ENCODE data around the gene ZNF608. TPM values are rescaled to one million over a fixed set of nuclear protein-coding genes. Genes with fewer than 3 reads are reported as not detected.

Gene ZNF608, protein sequence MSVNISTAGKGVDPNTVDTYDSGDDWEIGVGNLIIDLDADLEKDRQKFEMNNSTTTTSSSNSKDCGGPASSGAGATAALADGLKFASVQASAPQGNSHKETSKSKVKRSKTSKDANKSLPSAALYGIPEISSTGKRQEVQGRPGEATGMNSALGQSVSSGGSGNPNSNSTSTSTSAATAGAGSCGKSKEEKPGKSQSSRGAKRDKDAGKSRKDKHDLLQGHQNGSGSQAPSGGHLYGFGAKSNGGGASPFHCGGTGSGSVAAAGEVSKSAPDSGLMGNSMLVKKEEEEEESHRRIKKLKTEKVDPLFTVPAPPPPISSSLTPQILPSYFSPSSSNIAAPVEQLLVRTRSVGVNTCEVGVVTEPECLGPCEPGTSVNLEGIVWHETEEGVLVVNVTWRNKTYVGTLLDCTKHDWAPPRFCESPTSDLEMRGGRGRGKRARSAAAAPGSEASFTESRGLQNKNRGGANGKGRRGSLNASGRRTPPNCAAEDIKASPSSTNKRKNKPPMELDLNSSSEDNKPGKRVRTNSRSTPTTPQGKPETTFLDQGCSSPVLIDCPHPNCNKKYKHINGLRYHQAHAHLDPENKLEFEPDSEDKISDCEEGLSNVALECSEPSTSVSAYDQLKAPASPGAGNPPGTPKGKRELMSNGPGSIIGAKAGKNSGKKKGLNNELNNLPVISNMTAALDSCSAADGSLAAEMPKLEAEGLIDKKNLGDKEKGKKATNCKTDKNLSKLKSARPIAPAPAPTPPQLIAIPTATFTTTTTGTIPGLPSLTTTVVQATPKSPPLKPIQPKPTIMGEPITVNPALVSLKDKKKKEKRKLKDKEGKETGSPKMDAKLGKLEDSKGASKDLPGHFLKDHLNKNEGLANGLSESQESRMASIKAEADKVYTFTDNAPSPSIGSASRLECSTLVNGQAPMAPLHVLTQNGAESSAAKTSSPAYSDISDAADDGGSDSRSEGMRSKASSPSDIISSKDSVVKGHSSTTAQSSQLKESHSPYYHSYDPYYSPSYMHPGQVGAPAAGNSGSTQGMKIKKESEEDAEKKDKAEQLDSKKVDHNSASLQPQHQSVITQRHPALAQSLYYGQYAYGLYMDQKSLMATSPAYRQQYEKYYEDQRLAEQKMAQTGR (N-terminal part only)
- total RNA-seq: 10 to 100 TPM in 6 of 9 donors, 1 to 10 TPM in 3; 8.5 to 26.7 (median 14.2) TPM
- polyA plus RNA-seq: 1 to 10 TPM; 3.3 to 5.3 TPM
- long read RNA-seq, donor 1, partial matches to known transcripts: 1 of 1 reads
- long read RNA-seq, donor 1, other reads (novel, unspliced or antisense): 0 of 1 reads
- long read RNA-seq, donor 2, partial matches to known transcripts: 1 of 6 reads
- long read RNA-seq, donor 2, other reads (novel, unspliced or antisense): 4 of 6 reads
- long read RNA-seq, donor 3, partial matches to known transcripts: 3 of 3 reads
- long read RNA-seq, donor 3, other reads (novel, unspliced or antisense): 0 of 3 reads

DNA sequence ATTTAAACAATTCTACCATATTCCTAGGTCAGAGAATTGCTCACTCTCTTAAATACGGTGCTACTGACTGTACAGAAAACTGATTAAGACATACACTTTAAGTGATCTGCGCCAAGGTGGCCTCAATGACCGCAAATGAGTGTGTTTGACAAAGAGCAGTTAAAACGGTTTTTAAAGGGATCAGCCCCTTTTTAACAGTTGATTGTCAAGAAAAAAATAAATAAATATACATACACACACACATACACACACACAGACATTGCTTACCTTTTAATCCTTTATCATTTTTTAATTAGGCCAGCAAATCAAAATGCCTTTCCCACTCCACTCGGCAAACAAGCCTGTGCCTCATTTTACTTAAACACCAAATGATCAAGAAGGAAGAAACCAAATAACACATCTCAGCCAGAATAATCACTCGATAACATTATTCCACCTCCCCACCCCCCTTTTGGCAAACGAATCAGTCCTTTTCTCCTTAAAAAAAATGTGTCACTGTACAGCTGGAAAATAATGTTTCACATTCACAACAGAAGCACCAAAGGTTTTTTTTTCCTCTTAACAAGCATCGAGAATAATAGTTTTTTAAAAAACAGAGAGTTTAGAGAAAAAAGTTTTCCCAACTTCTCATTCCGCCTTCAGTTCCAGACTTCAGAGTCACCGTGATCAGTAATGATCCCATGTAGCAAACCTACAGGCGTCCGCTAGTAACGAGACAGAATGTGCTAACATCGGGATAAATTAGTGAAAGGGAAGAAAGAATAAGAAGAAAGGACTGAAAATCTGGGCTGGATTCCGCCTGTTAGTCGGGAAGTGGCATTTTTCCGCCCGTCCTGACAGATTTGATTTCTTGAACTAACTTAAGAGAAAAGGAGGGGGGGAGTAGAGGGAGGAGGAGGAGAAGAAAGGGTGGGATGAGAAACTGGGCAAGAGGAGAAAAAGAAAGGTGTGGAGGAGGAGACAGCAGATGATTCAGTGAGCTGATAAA is at the start of gene ZNF608:
ZNF608 (minus strand) TSS at position 712 of the 988 bp plus-strand sequence. CDS start 1,650 bp downstream, outside the sequence.
- peak in 1 of 5 donors; percentile 25 for DNase-seq
- Histone ChIP-seq H3K9me3 (no peaks in the 10 kb centered on the region), H3K4me3 (peak within 1 kb of the TSS; percentile 46 to 77 (median 68)), H3K27me3 (peaks cover 0 to 23% (median 0%) of the 10 kb centered on the region in 9 donors), H3K36me3 (no peaks in the 10 kb centered on the region), H3K4me1 (peaks cover 0 to 62% (median 26%) of the 10 kb centered on the region in 12 donors), H3K27ac (peak within 1 kb of the TSS; percentile 78 to 96 (median 92))
- TF ChIP-seq POLR2A (IDR thresholded peaks at IDR 0.05): no peak
- TF ChIP-seq CTCF (IDR thresholded peaks at IDR 0.05): peak in 1 of 12 donors; percentile 6
- no peak for ATAC-seq
- WGBS, 4 donors: 6 to 21% (median 10%) methylated on average over 18 of the region's 18 CpGs
- intact Hi-C loops (cut with DNase I): loop anchor here in 9 of 10 donors (2.0 to 10.0 kb wide), 17 partner anchors 39 to 1779 kb away; no protein-coding TSS in a partner anchor

DNA sequence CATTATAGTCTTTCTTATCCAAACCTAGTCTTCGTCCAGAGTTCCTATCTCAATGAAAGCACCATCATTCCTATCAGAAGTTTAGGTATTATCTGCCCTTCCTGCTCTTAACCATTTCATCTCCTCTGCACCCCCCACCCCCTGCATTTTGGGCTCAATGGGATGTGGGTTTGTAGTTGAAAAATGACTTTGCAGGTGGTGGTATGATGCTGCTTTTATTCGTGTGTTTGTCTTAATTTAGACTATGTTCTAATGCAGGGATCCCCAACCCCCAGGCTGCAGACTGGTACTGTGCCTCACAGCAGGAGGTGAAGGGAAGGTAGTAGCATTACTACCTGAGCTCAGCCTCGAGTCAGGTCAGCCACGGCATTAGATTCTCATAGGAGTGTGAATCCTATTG is 49.4 kb upstream of the ZNF608 start:
- no peak overlapping the region for H3K4me3 ChIP-seq
- DNase-seq (no peak), ATAC-seq (no peak)
- H3K36me3 ChIP-seq: no peaks in the 10 kb centered on the region
- 83 to 86% (median 83%) methylated on average over 4 of the region's 4 CpGs for WGBS, 4 donors
- intact Hi-C loops (cut with DNase I): no loop called here
- H3K27ac ChIP-seq: no peak overlapping the region
- TF ChIP-seq POLR2A (IDR thresholded peaks at IDR 0.05) (no peak), CTCF (IDR thresholded peaks at IDR 0.05) (no peak)
- H3K4me1 ChIP-seq: peaks cover 0 to 3% (median 0%) of the 10 kb centered on the region in 12 donors
- no peaks in the 10 kb centered on the region for H3K9me3 ChIP-seq
- H3K27me3 ChIP-seq: no peaks in the 10 kb centered on the region
